Astrocyte of the cerebellum (primary cell): ENCODE data around the gene ZNF626.
"Not testable (repeated sequence)": the region's sequence is repeated elsewhere in the genome, so short reads cannot be mapped to it uniquely, and the experiment has no call there.

Experiments
- DNase-seq: peaks from one replicate; pipeline ENCODE4 v3.0.0-alpha.2; 2011; ENCODE audit warnings: low read depth
- H3K4me3 ChIP-seq: 2 replicates; pipeline ENCODE4 v1.5.1; 2011; ENCODE audit warnings: mild to moderate bottlenecking, low read depth, low read length, moderate library complexity
- in situ Hi-C: cut with HindIII; loops from 2 replicates; pipeline ENCODE4 v1.10.0; 2017; ENCODE audit warnings: low sequenced_read_pairs
- TF ChIP-seq, protein P1 (sequence below): IDR thresholded peaks from 2 replicates; pipeline ENCODE4 v1.5.1; 2012; ENCODE audit warnings: low read length, low read depth, moderate library complexity, mild to moderate bottlenecking; ENCODE audit errors: missing control alignments

The ZNF626 gene

DNA sequence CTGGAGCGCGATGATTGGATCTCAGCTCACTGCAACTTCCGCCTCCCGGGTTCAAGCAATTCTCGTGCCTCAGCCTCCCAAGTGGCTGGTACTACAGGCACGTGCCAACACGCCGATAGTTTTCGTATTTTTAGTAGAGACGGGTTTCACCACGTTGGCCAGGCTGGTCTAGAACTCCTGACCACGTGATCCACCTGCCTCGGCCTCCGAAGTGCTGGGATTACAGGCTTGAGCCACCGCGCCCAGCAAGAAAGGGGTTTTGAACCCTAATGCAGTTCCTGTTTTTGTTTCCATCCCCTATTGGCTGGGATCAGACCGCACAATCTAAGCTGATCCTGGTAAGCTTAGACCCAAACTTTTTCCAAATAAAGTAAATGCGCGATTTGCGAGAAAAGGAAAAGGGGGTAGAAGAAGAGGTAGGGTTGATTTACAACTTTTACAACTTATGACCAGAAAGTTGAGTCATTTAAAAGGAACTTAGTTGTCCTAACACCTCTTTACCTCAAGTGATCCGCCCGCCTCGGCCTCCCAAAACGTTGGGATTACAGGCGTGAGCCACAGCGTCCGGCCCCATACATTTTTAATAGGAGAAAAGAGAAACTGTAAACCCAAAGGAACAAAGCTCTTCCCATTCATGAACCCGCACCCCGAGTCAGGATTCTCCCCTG, 764 bp downstream of the ZNF626 start:
- in situ Hi-C loops: no loop called here
- no peak for DNase-seq

DNA sequence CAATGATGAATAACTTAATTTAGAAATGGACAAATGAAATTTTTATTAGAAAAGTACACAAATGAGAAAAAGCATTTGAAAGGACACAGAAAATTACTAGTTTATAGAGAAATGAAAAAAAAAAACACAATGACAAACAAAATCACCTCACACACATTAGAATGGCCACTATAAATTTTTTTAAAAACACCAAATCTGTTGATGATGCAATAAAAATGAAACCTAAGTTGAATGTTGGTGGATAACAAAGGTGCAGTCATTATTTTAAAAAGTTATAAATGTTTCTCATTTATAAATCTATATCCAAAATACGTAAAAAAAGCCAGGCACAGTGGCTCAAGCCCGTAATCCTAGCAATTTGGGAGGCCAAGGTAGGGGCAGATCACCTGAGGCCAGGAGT, 20.8 kb downstream of the ZNF626 start:
- TF ChIP-seq, protein P1, sequence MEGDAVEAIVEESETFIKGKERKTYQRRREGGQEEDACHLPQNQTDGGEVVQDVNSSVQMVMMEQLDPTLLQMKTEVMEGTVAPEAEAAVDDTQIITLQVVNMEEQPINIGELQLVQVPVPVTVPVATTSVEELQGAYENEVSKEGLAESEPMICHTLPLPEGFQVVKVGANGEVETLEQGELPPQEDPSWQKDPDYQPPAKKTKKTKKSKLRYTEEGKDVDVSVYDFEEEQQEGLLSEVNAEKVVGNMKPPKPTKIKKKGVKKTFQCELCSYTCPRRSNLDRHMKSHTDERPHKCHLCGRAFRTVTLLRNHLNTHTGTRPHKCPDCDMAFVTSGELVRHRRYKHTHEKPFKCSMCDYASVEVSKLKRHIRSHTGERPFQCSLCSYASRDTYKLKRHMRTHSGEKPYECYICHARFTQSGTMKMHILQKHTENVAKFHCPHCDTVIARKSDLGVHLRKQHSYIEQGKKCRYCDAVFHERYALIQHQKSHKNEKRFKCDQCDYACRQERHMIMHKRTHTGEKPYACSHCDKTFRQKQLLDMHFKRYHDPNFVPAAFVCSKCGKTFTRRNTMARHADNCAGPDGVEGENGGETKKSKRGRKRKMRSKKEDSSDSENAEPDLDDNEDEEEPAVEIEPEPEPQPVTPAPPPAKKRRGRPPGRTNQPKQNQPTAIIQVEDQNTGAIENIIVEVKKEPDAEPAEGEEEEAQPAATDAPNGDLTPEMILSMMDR: no peak
- in situ Hi-C loops: no loop called here
- no peak overlapping the region for H3K4me3 ChIP-seq
- DNase-seq: no peak

More for the DNA sequence above, 764 bp downstream of the ZNF626 start:
- H3K4me3 ChIP-seq: peak overlapping the region; percentile 63
- TF ChIP-seq, protein P1: no peak

DNA sequence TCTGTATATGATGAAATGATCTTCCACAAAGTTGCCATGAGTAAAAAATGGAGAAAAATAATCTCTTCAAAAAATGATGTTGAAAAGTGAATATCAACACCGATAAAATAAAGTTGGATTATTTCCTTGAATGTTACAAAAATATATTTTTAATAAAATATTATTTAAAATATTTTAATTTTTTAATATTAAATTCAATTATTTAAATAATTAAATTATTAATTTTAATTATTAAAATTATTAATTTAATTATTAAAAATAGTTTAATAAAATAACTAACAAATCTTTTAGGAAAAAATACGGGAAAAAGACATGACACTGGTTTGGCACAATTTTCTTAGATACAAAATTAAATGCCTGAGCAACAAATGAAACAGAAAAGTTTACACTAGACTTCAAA, 21.3 kb downstream of the ZNF626 start:
- DNase-seq: no peak

DNA sequence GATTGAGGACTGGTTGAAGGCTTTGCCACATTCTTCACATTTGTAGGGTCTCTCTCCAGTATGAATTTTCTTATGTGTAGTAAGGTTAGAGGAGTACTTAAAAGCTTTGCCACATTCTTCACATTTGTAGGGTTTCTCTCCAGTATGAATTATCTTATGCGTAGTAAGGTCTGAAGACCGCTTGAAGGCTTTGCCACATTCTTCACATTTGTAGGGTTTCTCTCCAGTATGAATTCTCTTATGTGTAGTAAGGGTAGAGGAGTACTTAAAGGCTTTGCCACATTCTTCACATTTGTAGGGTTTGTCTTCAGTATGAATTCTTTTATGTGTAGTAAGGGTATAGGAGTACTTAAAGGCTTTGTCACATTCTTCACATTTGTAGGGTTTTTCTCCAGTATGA, 36.8 kb downstream of the ZNF626 start:
- in situ Hi-C loops, H3K4me3 ChIP-seq, DNase-seq: not testable (repeated sequence)

More for the DNA sequence above, 21.3 kb downstream of the ZNF626 start:
- H3K4me3 ChIP-seq: no peak overlapping the region
- in situ Hi-C loops: no loop called here
- TF ChIP-seq, protein P1: no peak

DNA sequence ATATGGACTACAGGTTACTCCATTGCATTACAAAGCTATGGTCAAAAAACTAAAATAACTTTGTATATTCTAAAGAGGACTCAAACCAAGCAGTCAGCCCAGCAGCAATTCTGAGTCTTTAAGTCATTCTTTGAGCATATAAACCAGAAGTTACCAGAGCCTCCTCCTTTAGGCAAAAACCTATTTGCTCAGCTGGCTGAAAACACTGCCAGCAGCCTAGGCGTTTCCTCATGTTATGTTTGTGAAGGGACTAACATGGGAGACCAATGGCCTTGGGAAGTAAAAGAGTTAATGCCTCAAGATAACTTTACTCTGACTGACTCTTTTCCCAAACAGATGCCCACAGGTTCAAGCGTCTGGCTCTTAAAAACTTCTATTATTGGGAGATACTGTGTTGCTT, 45.3 kb downstream of the ZNF626 start:
- DNase-seq: no peak
- in situ Hi-C loops: no loop called here
- TF ChIP-seq, protein P1: no peak
- H3K4me3 ChIP-seq: no peak overlapping the region

DNA sequence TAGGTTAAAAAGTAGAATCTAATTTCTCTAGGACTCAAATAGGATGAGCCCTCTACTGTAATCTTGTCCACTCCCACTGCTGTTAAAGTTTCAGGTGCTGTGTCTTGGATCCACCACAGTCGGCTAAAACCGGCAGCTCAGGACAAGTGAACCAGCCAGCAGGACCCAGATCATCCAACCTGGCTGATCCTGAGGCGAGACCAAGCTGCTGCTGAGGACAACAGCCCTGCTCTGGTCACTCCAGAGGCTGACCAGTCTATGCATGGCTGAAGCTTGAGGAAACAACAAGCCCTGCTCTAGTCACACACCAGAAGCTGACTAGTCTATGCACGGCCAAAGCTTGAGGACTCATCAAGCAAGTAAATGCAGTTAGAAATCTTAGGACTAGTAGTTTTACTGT, 46.4 kb downstream of the ZNF626 start:
- in situ Hi-C loops, DNase-seq, H3K4me3 ChIP-seq: not testable (repeated sequence)

DNA sequence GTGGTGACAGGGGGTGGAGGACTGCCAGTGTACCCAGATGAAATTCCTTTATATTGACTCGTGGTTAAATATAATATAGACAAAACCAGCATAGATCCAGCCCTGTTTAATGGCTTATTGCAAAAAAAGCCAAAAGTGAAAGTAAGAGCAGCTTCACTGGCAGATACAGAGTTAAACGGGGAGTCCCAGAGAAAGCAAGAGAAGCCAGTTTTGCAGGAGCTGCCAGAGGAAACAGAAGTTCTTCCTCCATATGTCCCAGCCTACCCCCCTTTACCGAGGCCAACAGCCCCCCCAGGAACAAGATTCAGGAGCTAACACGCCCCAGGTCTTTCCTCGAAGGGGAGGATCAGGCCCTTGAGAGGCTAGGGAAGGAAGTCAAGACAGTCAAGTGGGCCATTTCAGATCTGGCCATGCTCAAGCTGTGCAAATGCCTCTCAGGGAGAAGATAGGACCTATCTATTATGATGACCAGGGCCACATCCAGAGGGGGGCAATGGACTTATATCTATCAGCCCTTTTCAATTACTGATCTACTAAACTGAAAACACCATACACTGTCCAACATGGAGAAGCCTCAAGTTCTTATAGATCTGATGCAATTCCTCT, 48.6 kb downstream of the ZNF626 start:
- in situ Hi-C loops: no loop called here

More for the DNA sequence above, 48.6 kb downstream of the ZNF626 start:
- H3K4me3 ChIP-seq: no peak overlapping the region
- TF ChIP-seq, protein P1: no peak
- no peak for DNase-seq
